ENCODE measurements around the gene ADAM17. TPM values are rescaled to one million over a fixed set of nuclear protein-coding genes. Genes with fewer than 3 reads are reported as not detected.

Gene ADAM17
- total and polyA plus RNA-seq, 2 of the 8 experiments (the other 6 are each of a cell fraction or from before 2014, with no cell fraction given): 6.5 to 23.5 TPM

DNA sequence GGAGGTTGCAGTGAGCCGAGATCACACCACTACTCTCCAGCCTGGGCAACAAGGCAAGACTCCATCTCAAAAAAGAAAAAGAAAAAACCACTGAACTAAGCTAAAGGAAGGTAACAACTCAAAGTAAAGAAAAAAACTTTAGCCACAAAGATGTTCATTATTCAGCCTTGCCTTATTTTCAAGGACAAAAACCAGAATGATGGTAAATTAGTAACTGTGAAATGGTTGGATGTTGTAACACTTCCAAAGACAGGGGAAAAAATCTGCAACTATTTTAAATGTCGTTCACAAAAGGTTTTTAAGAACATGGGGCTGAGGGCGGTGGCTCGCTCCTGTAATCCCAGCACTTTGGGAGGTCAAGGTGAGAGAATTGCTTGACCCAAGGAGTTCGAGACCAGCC lies 10.1 kb downstream of the ADAM17 start (continued):
- TF ChIP-seq FOSL1 (IDR thresholded peaks at IDR 0.05; ENCODE audit: insufficient read depth, low read depth, low read length): no peak
- TF ChIP-seq CBX5 (IDR thresholded peaks at IDR 0.05; ENCODE audit: low read depth, low read length): no peak
- TF ChIP-seq RFX5 (IDR thresholded peaks at IDR 0.05; ENCODE audit: borderline replicate concordance, low read depth, low read length): no peak

Measured in H1 (cell line).